ENCODE data around the gene PSMB9.

Gene PSMB9

GRCh38 chr6:32840604-32841246, 13.3 kb upstream of the PSMB9 start:
- DNase-seq, result no peak

- no peak for DNase-seq
These were observed 11.9 kb upstream of the PSMB9 start for GRCh38 chr6:32842021-32842650.

GRCh38 chr6:32842690-32843089, 11.3 kb upstream of the PSMB9 start:
- DNase-seq, result no peak

GRCh38 chr6:32843331-32843978, 10.5 kb upstream of the PSMB9 start:
- DNase-seq, result no peak

- peak; percentile 94 for DNase-seq
These were observed 9.8 kb upstream of the PSMB9 start, which contains the start of gene PSMB8 for GRCh38 chr6:32843979-32844838. TSS of gene PSMB8 (minus strand) at chr6:32844047. CDS start at chr6:32843996, 51 bp downstream.

GRCh38 chr6:32844839-32845383, 9.1 kb upstream of the PSMB9 start:
- no peak for DNase-seq

GRCh38 chr6:32845384-32845884, 8.6 kb upstream of the PSMB9 start:
- no peak for DNase-seq

- DNase-seq, result no peak
These were observed 7.0 kb upstream of the PSMB9 start for GRCh38 chr6:32847004-32847403.

GRCh38 chr6:32847795-32848194, 6.2 kb upstream of the PSMB9 start:
- DNase-seq, result no peak

GRCh38 chr6:32849126-32849525, 4.9 kb upstream of the PSMB9 start:
- DNase-seq, result no peak

GRCh38 chr6:32851025-32851424, 3.0 kb upstream of the PSMB9 start:
- no peak for DNase-seq

- no peak for DNase-seq
These were observed 1.8 kb upstream of the PSMB9 start for GRCh38 chr6:32852018-32852843.

GRCh38 chr6:32852844-32853540, 1.0 kb upstream of the PSMB9 start:
- peak; percentile 47 for DNase-seq

- peak; percentile 37 for DNase-seq
These were observed 585 bp downstream of the PSMB9 start for GRCh38 chr6:32854376-32855178.

GRCh38 chr6:32855467-32856174, 1.6 kb downstream of the PSMB9 start:
- DNase-seq, result no peak

- no peak for DNase-seq
These were observed 3.3 kb downstream of the PSMB9 start for GRCh38 chr6:32857156-32857891.

GRCh38 chr6:32858194-32858593, 4.2 kb downstream of the PSMB9 start:
- no peak for DNase-seq

- DNase-seq, result no peak
These were observed 6.7 kb downstream of the PSMB9 start for GRCh38 chr6:32860674-32861073.

- DNase-seq, result no peak
These were observed 8.7 kb downstream of the PSMB9 start for GRCh38 chr6:32862725-32863124.

Measured in left hindlimb (tissue), 1 donor.